ENCODE results near the gene LIX1.

The LIX1 gene

GRCh38 chr5:97070234-97070633 lies 72.2 kb downstream of the LIX1 start:
- ChIA-PET POLR2A (no interaction called here), CTCF (no interaction called here)
- H3K4me3 ChIP-seq (ENCODE audit: low read depth, low read length) = no peak overlapping the region
- no peaks in the 10 kb centered on the region for H3K9me3 ChIP-seq (ENCODE audit: control insufficient read depth, insufficient read depth, low read depth, low read length)
- H3K27ac ChIP-seq (ENCODE audit: extremely low read depth, low read depth, low read length) = no peak overlapping the region
- no peaks in the 10 kb centered on the region for H3K4me1 ChIP-seq (ENCODE audit: control insufficient read depth, insufficient read depth, low read length)
- no peaks in the 10 kb centered on the region for H3K36me3 ChIP-seq (ENCODE audit: control insufficient read depth in 2 of 2, insufficient read depth in 1 of 2, low read length in 2 of 2)
- TF ChIP-seq ZNF391 (tag by site-specific recombination; IDR thresholded peaks at IDR 0.05; ENCODE audit: borderline replicate concordance, low read depth) (no peak), SCRT2 (tag by site-specific recombination; IDR thresholded peaks at IDR 0.05) (no peak), ZNF394 (tag by site-specific recombination; IDR thresholded peaks at IDR 0.05; ENCODE audit: borderline replicate concordance) (no peak), ZNF549 (tag by site-specific recombination; IDR thresholded peaks at IDR 0.05) (no peak)

GRCh38 chr5:97067296-97067850 lies 75.0 kb downstream of the LIX1 start:
- no peak for TF ChIP-seq ZNF830 (tag by site-specific recombination; IDR thresholded peaks at IDR 0.05; ENCODE audit: low read depth)
- no peak for TF ChIP-seq BCL6B (tag by site-specific recombination; IDR thresholded peaks at IDR 0.05)
- TF ChIP-seq ZNF10 (tag by site-specific recombination; IDR thresholded peaks at IDR 0.05) = no peak
- TF ChIP-seq ZFP41 (tag by site-specific recombination; IDR thresholded peaks at IDR 0.05; ENCODE audit: borderline replicate concordance) = no peak
- TF ChIP-seq EGR2 (tag by site-specific recombination; IDR thresholded peaks at IDR 0.05; ENCODE audit: low read depth) = no peak
- TF ChIP-seq ZNF548 (tag by site-specific recombination; IDR thresholded peaks at IDR 0.05) = no peak
- no peak for TF ChIP-seq ZNF311 (tag by site-specific recombination; IDR thresholded peaks at IDR 0.05; ENCODE audit: borderline replicate concordance)
- no peak for TF ChIP-seq ZNF654 (tag by site-specific recombination; IDR thresholded peaks at IDR 0.05; ENCODE audit: low read depth)
- no peak for TF ChIP-seq WT1 (tag by site-specific recombination; IDR thresholded peaks at IDR 0.05)
- TF ChIP-seq ZNF513 (tag by site-specific recombination; IDR thresholded peaks at IDR 0.05) = no peak
- TF ChIP-seq BCL11A (tag by site-specific recombination; IDR thresholded peaks at IDR 0.05; ENCODE audit: low read depth) = no peak
- no peak for TF ChIP-seq GLIS2 (tag by site-specific recombination; IDR thresholded peaks at IDR 0.05)
- TF ChIP-seq ZNF624 (tag by site-specific recombination; IDR thresholded peaks at IDR 0.05) = no peak
- Histone ChIP-seq H3K4me3 (ENCODE audit: low read depth, low read length) (no peak overlapping the region), H3K27ac (ENCODE audit: extremely low read depth, low read depth, low read length) (no peak overlapping the region), H3K36me3 (ENCODE audit: control insufficient read depth in 2 of 2, insufficient read depth in 1 of 2, low read length in 2 of 2) (no peaks in the 10 kb centered on the region), H3K9me3 (ENCODE audit: control insufficient read depth, insufficient read depth, low read depth, low read length) (no peaks in the 10 kb centered on the region), H3K4me1 (ENCODE audit: control insufficient read depth, insufficient read depth, low read length) (no peaks in the 10 kb centered on the region)
- ChIA-PET POLR2A (no interaction called here), CTCF (interaction anchor here (0.6 kb wide), 3 partner anchors 13 to 269 kb away, joined by 3 to 4 read pairs (median 3); no protein-coding TSS in a partner anchor)

- Histone ChIP-seq H3K4me1 (ENCODE audit: control insufficient read depth, insufficient read depth, low read length) (no peaks in the 10 kb centered on the region), H3K36me3 (ENCODE audit: control insufficient read depth in 2 of 2, insufficient read depth in 1 of 2, low read length in 2 of 2) (no peaks in the 10 kb centered on the region), H3K27ac (ENCODE audit: extremely low read depth, low read depth, low read length) (no peak overlapping the region), H3K9me3 (ENCODE audit: control insufficient read depth, insufficient read depth, low read depth, low read length) (no peaks in the 10 kb centered on the region), H3K4me3 (ENCODE audit: low read depth, low read length) (no peak overlapping the region)
- CTCF ChIA-PET = interaction anchor here (0.7 kb wide), 2 partner anchors 18 to 25 kb away, joined by 3 read pairs; no protein-coding TSS in a partner anchor
- POLR2A ChIA-PET = no interaction called here
- TF ChIP-seq ZNF704 (tag by site-specific recombination; IDR thresholded peaks at IDR 0.05) (no peak), ZNF354C (tag by site-specific recombination; IDR thresholded peaks at IDR 0.05; ENCODE audit: borderline replicate concordance, low read depth) (no peak), ZNF16 (tag by site-specific recombination; IDR thresholded peaks at IDR 0.05; ENCODE audit: low read depth) (no peak), ZNF138 (tag by site-specific recombination; IDR thresholded peaks at IDR 0.05; ENCODE audit: borderline replicate concordance) (no peak), ZNF610 (tag by site-specific recombination; IDR thresholded peaks at IDR 0.05; ENCODE audit: borderline replicate concordance) (no peak), ZBTB6 (tag by site-specific recombination; IDR thresholded peaks at IDR 0.05) (no peak), SP3 (tag by site-specific recombination; IDR thresholded peaks at IDR 0.05) (no peak), PRDM1 (tag by site-specific recombination; IDR thresholded peaks at IDR 0.05) (no peak), ZNF341 (tag by site-specific recombination; IDR thresholded peaks at IDR 0.05; ENCODE audit: low read depth) (no peak), ZNF239 (tag by site-specific recombination; IDR thresholded peaks at IDR 0.05) (no peak)
Observed at GRCh38 chr5:97065475-97065874, 76.9 kb downstream of the LIX1 start.
